ENCODE results near the gene SF3A2.

SF3A2 gene

DNA sequence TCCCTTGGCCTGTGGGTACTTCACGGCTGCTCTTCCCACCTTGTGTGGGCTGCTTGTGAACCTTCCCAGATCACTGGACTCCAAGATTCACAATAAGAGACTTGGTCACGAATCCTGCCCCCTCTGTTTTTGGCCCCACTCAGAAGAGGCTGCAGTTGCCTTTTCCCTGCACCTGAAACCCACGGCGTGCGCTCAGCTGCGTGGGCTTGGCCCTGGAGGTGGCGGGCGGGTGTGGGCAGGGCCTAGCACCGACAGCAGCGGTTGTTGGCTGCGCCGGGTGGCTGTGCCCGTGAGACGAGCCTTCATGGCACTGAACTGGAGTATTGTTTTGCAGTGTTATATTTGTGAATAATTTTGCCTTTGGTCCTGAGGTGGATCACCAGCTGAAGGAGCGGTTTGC lies 34.3 kb upstream of the SF3A2 start:
- TF ChIP-seq, protein P1, sequence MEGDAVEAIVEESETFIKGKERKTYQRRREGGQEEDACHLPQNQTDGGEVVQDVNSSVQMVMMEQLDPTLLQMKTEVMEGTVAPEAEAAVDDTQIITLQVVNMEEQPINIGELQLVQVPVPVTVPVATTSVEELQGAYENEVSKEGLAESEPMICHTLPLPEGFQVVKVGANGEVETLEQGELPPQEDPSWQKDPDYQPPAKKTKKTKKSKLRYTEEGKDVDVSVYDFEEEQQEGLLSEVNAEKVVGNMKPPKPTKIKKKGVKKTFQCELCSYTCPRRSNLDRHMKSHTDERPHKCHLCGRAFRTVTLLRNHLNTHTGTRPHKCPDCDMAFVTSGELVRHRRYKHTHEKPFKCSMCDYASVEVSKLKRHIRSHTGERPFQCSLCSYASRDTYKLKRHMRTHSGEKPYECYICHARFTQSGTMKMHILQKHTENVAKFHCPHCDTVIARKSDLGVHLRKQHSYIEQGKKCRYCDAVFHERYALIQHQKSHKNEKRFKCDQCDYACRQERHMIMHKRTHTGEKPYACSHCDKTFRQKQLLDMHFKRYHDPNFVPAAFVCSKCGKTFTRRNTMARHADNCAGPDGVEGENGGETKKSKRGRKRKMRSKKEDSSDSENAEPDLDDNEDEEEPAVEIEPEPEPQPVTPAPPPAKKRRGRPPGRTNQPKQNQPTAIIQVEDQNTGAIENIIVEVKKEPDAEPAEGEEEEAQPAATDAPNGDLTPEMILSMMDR (conservative IDR thresholded peaks at IDR 0.05; ENCODE audit: low read depth): no peak
- ChIA-PET CTCF (interaction anchor here (0.8 kb wide), 1 partner anchor 30 kb away, joined by 3 read pairs; no protein-coding TSS in a partner anchor), POLR2A (ENCODE audit: low non-redundant PET) (interaction anchor here (0.5 kb wide), 1 partner anchor 14 kb away, joined by 4 read pairs; no protein-coding TSS in a partner anchor)
- DNase-seq (ENCODE audit: low spot score): no peak
- H3K27ac ChIP-seq: peak overlapping the region; percentile 28

DNA sequence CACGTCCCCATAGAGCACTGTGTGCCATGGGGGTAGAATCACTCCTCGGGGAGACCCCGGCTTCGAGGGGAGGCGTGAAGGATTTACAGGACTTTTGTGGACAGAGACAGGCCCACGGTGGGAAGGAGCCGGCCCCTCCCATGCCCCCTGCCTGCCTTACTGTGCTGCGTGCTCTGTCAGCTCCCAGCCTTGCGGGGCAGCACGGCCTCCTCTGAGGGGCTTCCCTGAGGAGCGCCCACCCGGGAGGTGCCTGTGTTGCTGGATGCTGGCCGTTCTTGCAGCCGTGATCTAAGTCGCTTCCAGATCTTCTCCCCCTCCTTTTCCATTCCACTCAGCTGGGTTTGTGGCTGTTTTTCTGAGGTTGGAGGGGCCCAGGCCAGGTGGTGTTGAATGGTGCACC lies 29.6 kb upstream of the SF3A2 start:
- CTCF ChIA-PET: no interaction called here
- H3K27ac ChIP-seq: peak overlapping the region; percentile 21; the same call in 1 of the 2 replicates
- DNase-seq (ENCODE audit: low spot score): no peak
- TF ChIP-seq, protein P1 (conservative IDR thresholded peaks at IDR 0.05; ENCODE audit: low read depth): no peak
- POLR2A ChIA-PET (ENCODE audit: low non-redundant PET): no interaction called here

DNA sequence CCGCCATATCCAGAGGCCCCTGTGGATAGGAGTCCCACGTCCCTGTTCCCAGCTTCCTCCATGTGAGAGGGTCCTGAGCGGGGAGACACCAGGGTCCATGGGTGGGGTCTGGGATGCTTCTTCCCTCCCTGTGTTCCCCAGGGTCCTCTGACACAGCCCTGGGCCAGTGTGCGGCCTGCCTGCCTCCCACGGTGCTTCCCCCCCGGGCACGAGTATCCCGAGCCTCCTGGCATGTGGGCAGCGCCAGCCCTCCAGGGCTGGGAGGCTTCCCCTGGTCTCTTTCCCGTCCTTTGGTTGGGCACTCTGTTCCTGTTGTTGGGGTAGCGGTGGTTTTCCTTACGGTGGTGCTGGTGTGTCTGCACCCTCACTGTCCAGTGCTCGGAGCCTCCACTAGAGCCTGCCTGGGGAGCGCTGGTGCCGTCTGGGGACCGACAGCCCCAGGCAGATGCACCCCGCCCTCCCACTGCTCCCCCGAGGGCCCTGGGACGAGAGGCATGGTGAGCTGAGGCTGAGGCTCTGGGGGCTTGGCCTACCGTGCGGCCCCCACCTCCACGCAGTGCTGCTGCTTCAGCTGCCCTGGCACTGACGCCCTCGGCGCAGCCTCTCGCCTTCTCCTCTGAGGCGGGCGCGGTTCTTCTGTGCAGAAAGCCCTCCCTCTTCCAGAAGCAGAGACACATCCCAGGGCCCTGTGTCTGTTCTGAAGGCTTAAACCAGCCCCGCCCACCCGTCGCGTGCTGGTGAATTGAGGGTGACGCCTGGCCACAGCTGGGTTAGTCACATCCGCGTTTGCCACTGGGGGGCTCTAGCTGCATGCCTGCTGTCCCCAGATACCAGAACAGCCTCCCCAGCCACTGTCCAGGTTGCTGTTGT lies 28.4 kb upstream of the SF3A2 start:
- TF ChIP-seq, protein P1 (conservative IDR thresholded peaks at IDR 0.05; ENCODE audit: low read depth): no peak
- CTCF ChIA-PET: interaction anchor here (0.8 kb wide), 1 partner anchor 67 kb away, joined by 3 read pairs; no protein-coding TSS in a partner anchor
- peak overlapping the region; percentile 54 for H3K27ac ChIP-seq
- no peak for DNase-seq (ENCODE audit: low spot score)
- POLR2A ChIA-PET (ENCODE audit: low non-redundant PET): no interaction called here

DNA sequence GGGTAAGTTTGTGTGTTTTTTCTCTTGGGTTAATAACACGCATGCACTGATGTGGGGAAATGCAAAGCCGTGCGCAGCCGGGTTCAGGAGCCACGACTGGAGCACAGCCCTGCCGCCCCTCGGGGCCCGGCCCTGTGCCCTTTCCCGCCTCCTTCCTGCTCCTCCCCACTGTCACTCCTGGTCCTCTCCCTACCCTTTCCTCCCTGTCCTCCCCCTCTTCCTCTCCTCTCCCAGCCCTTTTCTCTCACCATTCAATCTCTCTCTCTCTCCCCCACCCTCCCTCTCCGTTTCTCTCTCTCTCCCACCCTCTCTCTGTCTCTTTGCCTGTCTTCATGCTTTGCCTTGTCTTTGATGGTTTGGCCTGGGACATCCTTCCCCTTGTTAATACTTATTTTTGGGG lies 27.6 kb upstream of the SF3A2 start:
- DNase-seq (ENCODE audit: low spot score): no peak
- POLR2A ChIA-PET (ENCODE audit: low non-redundant PET): no interaction called here
- TF ChIP-seq, protein P1 (conservative IDR thresholded peaks at IDR 0.05; ENCODE audit: low read depth): no peak
- CTCF ChIA-PET: no interaction called here
- peak overlapping the region; percentile 54 for H3K27ac ChIP-seq

GRCh38 chr19:2209408-2209807 lies 27.2 kb upstream of the SF3A2 start:
- DNase-seq (ENCODE audit: low spot score): no peak
- TF ChIP-seq, protein P1 (conservative IDR thresholded peaks at IDR 0.05; ENCODE audit: low read depth): no peak
- H3K27ac ChIP-seq: peak overlapping the region; percentile 54
- CTCF ChIA-PET: no interaction called here
- POLR2A ChIA-PET (ENCODE audit: low non-redundant PET): no interaction called here

DNA sequence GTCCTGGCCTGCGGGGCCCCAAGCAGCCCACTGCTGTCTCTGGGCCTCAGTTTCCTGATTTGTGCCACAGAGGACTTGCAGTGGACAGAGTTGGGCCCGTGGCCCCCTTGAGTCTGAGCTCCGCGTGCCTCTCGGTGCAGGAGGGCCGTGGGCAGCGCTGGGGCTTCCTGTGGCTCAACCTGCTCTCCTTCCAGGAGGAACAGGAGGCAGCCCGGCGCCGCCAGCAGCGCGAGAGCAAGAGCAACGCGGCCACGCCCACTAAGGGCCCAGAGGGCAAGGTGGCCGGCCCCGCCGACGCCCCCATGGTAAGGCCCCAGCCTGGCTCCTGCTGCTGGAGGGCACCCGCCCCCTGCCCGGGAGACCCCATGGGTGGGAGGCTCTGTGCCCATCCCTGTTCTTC lies 26.4 kb upstream of the SF3A2 start:
- no peak for DNase-seq (ENCODE audit: low spot score)
- ChIA-PET POLR2A (ENCODE audit: low non-redundant PET) (no interaction called here), CTCF (no interaction called here)
- TF ChIP-seq, protein P1 (conservative IDR thresholded peaks at IDR 0.05; ENCODE audit: low read depth): no peak
- H3K27ac ChIP-seq: peak overlapping the region; percentile 54; the same call in 1 of the 2 replicates

Data from RWPE1 (cell line).